GM18517 (cell line): ENCODE measurements around the gene C1GALT1C1L.
"Not testable (repeated sequence)": the region's sequence is repeated elsewhere in the genome, so short reads cannot be mapped to it uniquely, and the experiment has no call there.

Experiments
- ATAC-seq: cut with Tn5 transposase; IDR thresholded peaks from one replicate; pipeline ENCODE4 v1.9.1; 2021; ENCODE audit warnings: mild to moderate bottlenecking, moderate library complexity; ENCODE audit not compliant: unreplicated experiment

Gene C1GALT1C1L

GRCh38 chr2:43657241-43657640 is 19.0 kb downstream of the C1GALT1C1L start:
- ATAC-seq: no peak

GRCh38 chr2:43653506-43653905 is 22.7 kb downstream of the C1GALT1C1L start:
- no peak for ATAC-seq

DNA sequence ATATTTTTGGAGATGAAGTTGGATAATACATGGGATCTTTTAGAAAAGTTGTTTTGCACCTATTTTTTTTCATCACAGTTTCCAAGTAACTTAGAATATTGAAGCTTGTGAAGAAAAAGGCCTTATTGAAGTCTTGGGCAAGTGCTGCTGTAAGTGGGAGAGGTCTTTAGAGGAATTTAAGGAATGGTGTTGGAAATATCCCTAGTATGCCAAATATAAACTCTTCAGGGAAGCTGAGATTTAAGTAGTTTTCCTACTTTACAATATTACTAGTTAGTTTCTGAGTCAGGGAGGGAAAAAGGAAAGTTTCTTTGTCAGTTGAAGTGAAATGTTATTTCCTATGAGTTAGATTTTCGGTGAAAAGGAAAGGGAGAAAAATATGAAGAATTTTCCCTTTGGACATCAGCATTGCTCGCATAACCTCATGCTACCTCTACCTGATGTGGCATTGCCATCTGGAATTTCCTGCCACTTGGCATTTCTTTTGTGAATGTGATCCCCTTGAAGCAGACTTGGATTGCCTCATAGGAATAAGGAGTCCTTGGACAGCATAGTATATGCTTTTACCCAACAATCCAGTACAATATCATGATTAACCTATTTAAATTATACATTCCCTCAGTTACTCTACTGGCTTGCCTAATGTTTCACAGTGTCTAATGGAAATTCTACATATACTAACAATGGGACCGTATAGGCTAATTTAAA is 27.1 kb downstream of the C1GALT1C1L start:
- ATAC-seq: no peak

DNA sequence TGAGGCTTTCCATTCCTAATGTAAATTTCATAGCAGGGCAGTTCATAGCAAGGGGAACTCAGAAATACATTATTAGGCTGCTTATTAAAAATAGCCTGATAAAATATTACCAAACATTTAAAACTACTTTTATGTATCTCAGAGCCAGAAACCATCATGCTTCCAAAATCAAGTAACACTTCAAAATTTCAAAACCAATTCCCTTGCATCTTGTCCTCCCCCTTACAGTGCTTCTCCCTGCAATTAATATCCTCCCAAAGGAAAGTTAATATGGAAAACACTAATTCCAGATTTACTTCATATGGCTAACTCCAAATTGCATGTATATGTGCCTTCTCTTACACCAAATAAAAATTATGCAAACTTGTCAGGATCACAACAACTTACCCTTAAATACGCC is 32.5 kb downstream of the C1GALT1C1L start:
- ATAC-seq: no peak

DNA sequence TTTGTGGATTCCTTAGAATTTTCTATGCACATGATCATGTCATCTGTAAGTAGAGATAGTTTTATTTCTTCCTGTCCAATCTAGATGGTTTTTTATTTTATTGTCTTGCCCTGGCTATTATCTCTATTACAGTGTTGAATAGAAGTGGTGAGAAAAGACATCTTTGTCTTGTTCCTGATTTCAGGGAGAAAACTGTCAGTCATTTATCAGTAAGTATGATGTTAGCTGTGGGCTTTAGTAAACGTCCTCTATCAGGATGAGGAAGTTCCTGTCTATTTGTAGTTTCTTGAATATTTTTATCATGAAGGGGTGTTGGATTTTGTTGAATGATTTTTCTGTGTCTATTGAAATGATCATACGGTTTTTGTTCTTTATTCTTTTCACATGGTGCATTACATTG is 33.9 kb downstream of the C1GALT1C1L start:
- ATAC-seq: no peak

GRCh38 chr2:43637030-43637803 is 39.0 kb downstream of the C1GALT1C1L start, which contains the start of gene PLEKHH2:
Gene PLEKHH2 (plus strand): TSS chr2:43637260. CDS start chr2:43644674, 7,414 bp downstream.
- ATAC-seq: peak; percentile 71

- no peak for ATAC-seq
Observed at GRCh38 chr2:43636621-43637020, 39.6 kb downstream of the C1GALT1C1L start.

DNA sequence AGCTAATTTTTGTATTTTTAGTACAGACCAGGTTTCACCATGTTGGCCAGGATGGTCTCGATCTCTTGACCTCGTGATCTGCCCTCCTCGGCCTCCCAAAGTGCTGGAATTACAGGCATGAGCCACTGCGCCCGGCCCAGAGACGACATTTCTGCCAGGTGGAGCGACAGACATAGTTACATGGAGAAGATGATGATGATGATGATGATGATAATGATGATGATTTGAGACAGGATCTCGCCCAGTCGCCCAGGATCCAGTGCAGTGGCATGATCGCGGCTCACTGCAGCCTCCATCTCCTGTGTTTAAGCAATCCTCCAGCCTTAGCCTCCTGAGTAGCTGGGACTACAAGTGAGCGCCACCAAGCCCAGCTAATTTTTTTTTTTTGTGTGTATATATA is 40.1 kb downstream of the C1GALT1C1L start:
- not testable (repeated sequence) for ATAC-seq

DNA sequence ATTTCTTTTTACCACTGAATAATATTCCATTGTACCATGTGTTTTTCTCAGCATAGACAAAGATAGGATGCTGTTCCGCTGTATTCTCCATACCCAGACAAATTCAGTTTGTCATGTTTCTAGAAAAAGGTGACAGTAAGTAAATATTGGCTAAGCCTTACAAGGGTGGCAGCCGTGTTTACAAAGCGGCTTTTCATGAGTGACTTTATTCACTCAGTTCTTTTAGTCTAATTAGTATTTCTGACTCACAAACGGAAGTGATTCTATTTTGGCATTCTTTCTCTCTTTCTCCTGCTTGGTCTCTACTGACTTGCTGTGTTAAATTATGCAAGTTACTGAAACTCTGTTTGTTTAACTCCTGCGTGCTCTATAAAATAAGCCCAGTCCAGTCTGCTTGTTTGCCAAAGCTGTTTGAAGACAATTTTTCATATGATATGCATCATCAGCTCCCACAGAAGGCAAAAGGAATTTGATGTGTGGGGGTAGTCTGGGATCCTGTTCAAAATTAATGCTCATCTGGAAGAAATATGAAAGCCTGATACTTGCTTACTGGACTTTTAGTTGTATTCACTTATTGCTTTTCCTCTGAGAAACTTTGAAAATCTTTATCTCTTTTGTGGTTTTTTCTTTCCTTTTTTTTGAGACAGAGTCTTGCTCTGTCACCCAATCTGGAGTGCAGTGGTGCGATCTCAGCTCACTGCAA is 41.5 kb downstream of the C1GALT1C1L start:
- no peak for ATAC-seq

DNA sequence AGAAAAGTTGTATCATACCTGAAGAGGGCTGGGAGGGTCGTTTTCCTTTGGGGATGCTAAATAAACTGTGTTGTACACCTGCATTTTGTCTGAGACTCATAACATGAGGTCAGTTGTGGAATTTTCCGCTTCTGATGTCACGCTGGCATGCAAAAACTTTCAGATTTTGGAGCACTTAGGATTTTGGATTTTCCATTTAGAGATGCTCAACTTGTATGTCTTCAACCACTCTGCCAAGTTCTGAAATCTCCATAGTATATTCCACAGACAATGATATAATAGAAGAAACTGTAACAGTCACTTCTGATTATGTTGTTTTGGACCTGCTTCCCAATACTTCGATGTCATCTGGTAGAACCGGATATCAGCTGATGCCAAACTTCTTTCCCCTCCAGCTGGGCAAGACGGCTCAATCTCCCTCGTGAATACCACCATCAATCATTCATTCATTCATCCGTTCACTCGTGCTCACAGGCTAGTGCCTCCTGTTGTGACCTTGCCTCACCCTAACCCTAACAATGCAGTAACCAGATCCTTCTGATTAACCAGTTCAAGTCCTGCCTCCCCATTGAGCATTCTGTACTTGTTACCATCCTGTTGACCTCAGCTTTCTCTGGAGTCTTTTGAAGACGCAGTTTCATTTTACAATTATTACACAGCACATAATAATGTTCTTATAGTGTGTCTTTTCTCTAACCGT is 44.5 kb downstream of the C1GALT1C1L start:
- no peak for ATAC-seq
